Glutamatergic neuron (in vitro differentiated cells): ENCODE results near the gene CDK9. TPM values are rescaled to one million over a fixed set of nuclear protein-coding genes. Genes with fewer than 3 reads are reported as not detected.

Experiments used
- DNase-seq: peaks from one replicate; pipeline ENCODE4 v3.0.0; 2022
- H3K27ac Mint-ChIP-seq: one replicate; pipeline ENCODE4 v1.8.0; 2020; ENCODE audit warnings: mild to moderate bottlenecking, mixed read lengths, inconsistent platforms; ENCODE audit not compliant: unreplicated experiment
- H3K27me3 Mint-ChIP-seq: one replicate; pipeline ENCODE4 v1.8.0; 2020; ENCODE audit warnings: mild to moderate bottlenecking, moderate library complexity, mixed read lengths, inconsistent platforms; ENCODE audit not compliant: unreplicated experiment
- H3K36me3 Mint-ChIP-seq: one replicate; pipeline ENCODE4 v1.8.0; 2020; ENCODE audit warnings: mild to moderate bottlenecking, mixed read lengths, inconsistent platforms; ENCODE audit not compliant: unreplicated experiment
- H3K4me1 Mint-ChIP-seq: one replicate; pipeline ENCODE4 v1.8.0; 2020; ENCODE audit warnings: mild to moderate bottlenecking, low read depth, mixed read lengths, inconsistent platforms; ENCODE audit not compliant: unreplicated experiment
- H3K4me3 Mint-ChIP-seq: one replicate; pipeline ENCODE4 v1.8.0; 2020; ENCODE audit warnings: mild to moderate bottlenecking, mixed read lengths, inconsistent platforms; ENCODE audit not compliant: unreplicated experiment
- H3K9me3 Mint-ChIP-seq: one replicate; pipeline ENCODE4 v1.8.0; 2020; ENCODE audit warnings: mild to moderate bottlenecking, moderate library complexity, mixed read lengths, inconsistent platforms; ENCODE audit not compliant: unreplicated experiment
- CTCF ChIP-seq: fragments of 200-600 bp; sonication (generic); IDR thresholded peaks from one replicate; pipeline ENCODE4 v1.5.0; 2021; ENCODE audit not compliant: partially characterized antibody, unreplicated experiment
- total RNA-seq: library from RNA; stranded (reverse); fragmentation: NEBNext Ultra II Directional; extraction: Animal tissue kit (Norgen Biotek cat#: 25700); gene quantifications from one replicate; pipeline ENCODE4 v1.2.1, GENCODE V29; 2021; ENCODE audit not compliant: unreplicated experiment

The CDK9 gene
- total RNA-seq, 1 donor from 2014 or later = 83.9 TPM

DNA sequence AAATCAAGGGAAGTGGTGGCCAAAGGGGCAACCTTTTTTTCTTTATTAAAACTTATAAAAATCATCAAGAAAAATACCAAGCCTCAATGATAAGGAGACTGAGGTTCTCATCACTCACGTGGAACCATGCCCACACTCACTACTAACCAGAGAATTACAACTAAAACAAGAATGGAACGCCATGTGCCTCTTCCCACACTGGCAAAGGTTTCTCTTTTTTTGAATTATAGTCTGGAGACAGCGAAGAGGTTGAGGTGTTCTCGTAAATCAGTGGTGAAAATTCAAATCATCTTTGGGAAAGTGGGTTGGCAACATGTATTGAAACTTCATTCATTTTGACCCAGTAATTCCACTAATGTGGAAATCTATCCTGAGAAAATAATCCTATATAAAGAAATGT lies 36.3 kb downstream of the CDK9 start:
- Mint-ChIP-seq H3K4me3 (no peak overlapping the region), H3K36me3 (no peaks in the 10 kb centered on the region), H3K9me3 (peaks cover 2% of the 10 kb centered on the region), H3K4me1 (peaks cover 6% of the 10 kb centered on the region), H3K27ac (no peak overlapping the region), H3K27me3 (peaks cover 9% of the 10 kb centered on the region)
- no peak for TF ChIP-seq CTCF
- no peak for DNase-seq

- DNase-seq = peak; percentile 86
- no peaks in the 10 kb centered on the region for H3K9me3 Mint-ChIP-seq
- no peak overlapping the region for H3K27ac Mint-ChIP-seq
- TF ChIP-seq CTCF = peak; percentile 70
- peaks cover 9% of the 10 kb centered on the region for H3K27me3 Mint-ChIP-seq
- no peaks in the 10 kb centered on the region for H3K36me3 Mint-ChIP-seq
- no peak overlapping the region for H3K4me3 Mint-ChIP-seq
- H3K4me1 Mint-ChIP-seq = peaks cover 2% of the 10 kb centered on the region
Measured at GRCh38 chr9:127825319-127826051, 39.7 kb downstream of the CDK9 start.

DNA sequence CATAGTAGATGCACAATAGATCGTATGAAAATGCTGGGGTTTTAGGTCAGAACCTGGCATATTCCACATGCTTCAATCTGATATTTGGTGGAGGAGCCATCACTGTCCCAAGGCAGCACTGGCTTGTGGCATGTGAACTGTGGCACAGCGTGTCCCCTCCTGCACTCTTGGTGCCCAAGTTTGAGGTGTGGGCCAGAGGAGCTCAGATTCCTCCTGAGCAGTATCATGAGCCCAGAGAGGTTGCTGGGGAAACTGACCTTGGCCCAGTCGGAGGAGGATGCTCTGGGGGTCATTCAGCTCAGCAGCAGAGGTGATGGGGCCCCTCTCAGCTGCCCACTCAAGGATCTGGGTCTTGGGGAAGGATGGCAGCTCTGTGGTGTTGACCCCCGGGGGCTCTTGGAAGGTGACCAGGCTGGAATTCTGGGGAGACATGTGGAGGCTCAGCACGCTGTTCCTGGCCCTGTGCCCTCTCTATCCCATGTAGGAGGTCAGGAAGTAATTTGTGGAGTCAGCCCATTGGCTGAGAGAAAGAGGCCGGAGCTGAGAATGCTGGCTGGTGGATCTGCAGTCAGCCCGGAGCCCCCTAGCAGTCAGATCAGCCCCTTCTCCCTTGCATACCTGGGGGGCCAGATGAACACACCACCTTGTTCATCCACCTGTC lies 40.5 kb downstream of the CDK9 start:
- Mint-ChIP-seq H3K27me3 (peaks cover 8% of the 10 kb centered on the region), H3K4me3 (no peak overlapping the region), H3K9me3 (no peaks in the 10 kb centered on the region), H3K27ac (no peak overlapping the region), H3K4me1 (peaks cover 2% of the 10 kb centered on the region), H3K36me3 (no peaks in the 10 kb centered on the region)
- no peak for DNase-seq
- TF ChIP-seq CTCF = no peak

DNA sequence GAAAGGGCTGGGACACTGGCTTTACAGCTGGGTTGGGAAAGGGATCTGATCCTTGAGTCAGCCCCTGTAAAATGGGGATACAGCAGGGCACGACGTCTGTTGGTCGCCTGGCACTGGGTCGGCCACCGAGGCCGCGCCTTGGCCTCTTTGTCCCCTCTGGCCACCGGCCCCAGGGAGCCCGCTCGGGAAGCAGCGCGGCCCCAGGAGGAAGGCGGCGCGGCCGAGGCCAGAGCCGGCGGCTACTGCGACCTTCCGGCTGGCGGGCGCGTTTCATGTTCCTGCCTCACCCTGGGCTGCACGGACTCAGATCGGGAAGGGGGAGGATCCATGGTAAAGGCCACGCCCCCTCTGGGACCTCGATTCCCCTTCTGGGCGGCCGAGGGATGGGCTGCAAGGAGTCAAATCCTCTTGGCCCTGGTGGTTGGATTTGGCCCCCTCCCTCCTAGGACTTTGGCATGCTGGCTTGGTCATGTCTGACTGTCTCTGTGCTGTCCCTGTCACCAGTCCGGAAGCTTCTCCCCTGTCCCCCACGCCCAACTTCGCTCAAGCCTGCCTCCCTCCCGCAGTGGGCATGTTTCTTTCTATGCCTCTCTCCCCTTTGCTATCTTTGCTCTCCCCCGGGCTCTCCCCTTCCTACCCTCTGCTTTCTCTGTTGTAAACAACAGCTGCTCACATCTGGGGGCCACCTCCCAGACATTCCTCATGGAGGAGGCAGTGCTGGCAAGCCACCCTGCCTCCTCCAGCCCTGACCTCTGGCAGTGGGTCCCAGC lies 42.6 kb downstream of the CDK9 start:
- Mint-ChIP-seq H3K27me3 (peaks cover 8% of the 10 kb centered on the region), H3K4me1 (peaks cover 2% of the 10 kb centered on the region), H3K36me3 (no peaks in the 10 kb centered on the region), H3K9me3 (no peaks in the 10 kb centered on the region), H3K4me3 (peak overlapping the region; percentile 76), H3K27ac (peak overlapping the region; percentile 17)
- no peak for TF ChIP-seq CTCF
- DNase-seq = peak; percentile 84
